ENCODE measurements around the gene SHOC2. TPM values are rescaled to one million over a fixed set of nuclear protein-coding genes. Genes with fewer than 3 reads are reported as not detected.

SHOC2 gene
- total RNA-seq, 3 donors from 2014 or later, result 68.5 to 90.7 (median 72.3) TPM

DNA sequence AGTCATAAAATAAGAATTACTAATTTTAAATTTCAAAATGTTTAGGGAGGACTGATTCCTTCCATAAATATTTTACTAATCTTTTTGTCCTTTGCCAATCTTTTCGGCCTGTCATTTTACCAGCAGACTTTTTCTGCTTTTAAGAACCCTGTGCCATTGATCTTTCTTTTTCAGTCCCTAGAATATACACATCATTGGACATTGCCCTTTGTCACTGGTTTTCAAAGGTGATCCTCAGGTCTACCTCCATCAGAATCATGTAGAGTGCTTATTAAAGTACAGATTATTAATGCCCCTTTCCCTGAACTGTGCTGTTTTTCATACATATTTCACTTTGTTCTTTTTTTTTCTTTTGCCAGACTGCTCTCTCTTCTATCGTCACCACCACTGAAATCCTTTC is 43.8 kb downstream of the SHOC2 start:
- Histone ChIP-seq H3K36me3 (ENCODE audit: low read depth) (no peaks in the 10 kb centered on the region), H3K4me3 (no peak overlapping the region), H3K4me1 (ENCODE audit: low read depth) (no peaks in the 10 kb centered on the region), H3K9me3 (no peaks in the 10 kb centered on the region)
- TF ChIP-seq, protein P1, sequence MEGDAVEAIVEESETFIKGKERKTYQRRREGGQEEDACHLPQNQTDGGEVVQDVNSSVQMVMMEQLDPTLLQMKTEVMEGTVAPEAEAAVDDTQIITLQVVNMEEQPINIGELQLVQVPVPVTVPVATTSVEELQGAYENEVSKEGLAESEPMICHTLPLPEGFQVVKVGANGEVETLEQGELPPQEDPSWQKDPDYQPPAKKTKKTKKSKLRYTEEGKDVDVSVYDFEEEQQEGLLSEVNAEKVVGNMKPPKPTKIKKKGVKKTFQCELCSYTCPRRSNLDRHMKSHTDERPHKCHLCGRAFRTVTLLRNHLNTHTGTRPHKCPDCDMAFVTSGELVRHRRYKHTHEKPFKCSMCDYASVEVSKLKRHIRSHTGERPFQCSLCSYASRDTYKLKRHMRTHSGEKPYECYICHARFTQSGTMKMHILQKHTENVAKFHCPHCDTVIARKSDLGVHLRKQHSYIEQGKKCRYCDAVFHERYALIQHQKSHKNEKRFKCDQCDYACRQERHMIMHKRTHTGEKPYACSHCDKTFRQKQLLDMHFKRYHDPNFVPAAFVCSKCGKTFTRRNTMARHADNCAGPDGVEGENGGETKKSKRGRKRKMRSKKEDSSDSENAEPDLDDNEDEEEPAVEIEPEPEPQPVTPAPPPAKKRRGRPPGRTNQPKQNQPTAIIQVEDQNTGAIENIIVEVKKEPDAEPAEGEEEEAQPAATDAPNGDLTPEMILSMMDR (IDR thresholded peaks at IDR 0.05), result no peak
- ATAC-seq (no peak), DNase-seq (no peak)
- intact Hi-C loops (cut with DNase I, micrococcal nuclease), result no loop called here

DNA sequence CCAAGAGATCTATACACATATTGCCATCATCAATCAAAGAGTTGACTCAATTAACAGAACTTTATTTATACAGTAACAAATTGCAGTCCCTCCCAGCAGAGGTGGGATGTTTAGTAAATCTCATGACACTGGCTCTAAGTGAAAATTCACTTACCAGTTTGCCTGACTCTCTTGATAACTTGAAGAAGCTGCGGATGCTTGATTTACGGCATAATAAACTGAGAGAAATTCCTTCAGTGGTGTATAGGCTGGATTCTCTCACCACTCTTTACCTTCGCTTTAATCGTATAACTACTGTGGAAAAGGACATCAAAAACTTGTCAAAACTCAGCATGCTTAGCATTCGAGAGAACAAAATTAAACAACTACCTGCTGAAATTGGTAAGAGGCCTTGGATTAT is 45.3 kb downstream of the SHOC2 start:
- H3K9me3 ChIP-seq, result no peaks in the 10 kb centered on the region
- DNase-seq, result no peak
- no peak overlapping the region for H3K4me3 ChIP-seq
- intact Hi-C loops (cut with DNase I, micrococcal nuclease), result no loop called here
- ATAC-seq, result no peak
- TF ChIP-seq, protein P1 (IDR thresholded peaks at IDR 0.05), result no peak
- H3K4me1 ChIP-seq (ENCODE audit: low read depth), result no peaks in the 10 kb centered on the region
- H3K36me3 ChIP-seq (ENCODE audit: low read depth), result no peaks in the 10 kb centered on the region

DNA sequence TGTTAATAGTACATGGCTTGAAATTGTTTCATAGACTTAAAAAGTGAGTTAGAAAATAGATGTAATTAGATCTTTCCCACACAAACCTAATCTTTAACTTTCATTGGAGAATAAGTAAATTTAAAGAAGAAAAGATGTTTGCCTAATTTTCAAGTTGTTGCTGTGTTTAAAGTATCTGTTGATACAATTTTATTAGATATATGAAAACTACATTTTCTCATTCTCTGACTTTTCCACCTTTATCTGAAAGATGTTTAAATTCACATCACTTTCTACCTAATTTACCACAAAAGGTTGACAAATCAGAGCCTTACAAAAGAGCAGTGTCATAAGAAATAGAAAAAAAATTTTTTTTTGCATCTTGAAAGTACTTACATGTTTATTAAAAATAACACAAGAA is 45.8 kb downstream of the SHOC2 start:
- Histone ChIP-seq H3K4me1 (ENCODE audit: low read depth) (no peaks in the 10 kb centered on the region), H3K4me3 (no peak overlapping the region), H3K36me3 (ENCODE audit: low read depth) (no peaks in the 10 kb centered on the region), H3K9me3 (no peaks in the 10 kb centered on the region)
- no peak for ATAC-seq
- DNase-seq, result no peak
- intact Hi-C loops (cut with DNase I, micrococcal nuclease), result no loop called here
- TF ChIP-seq, protein P1 (IDR thresholded peaks at IDR 0.05), result no peak

DNA sequence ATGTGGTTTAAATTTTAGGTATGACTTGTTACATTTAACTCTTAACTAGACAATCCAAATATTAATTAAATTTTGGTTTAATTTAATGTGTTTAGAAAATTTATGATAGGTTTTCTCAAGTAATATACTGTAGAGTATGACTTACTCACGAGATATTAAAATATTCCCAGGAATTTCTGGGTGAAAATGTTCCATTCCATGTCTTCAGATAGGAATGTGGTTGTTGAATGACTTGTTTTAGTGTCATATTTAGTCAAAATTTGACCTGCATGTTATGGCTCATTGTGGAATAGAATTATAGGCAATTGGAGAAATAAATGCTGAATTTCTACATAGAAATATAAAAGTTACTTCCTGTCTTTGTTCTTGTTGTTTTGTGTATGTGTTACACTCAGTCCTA is 46.7 kb downstream of the SHOC2 start:
- no peak overlapping the region for H3K4me3 ChIP-seq
- DNase-seq (no peak), ATAC-seq (no peak)
- intact Hi-C loops (cut with DNase I, micrococcal nuclease), result no loop called here
- TF ChIP-seq, protein P1 (IDR thresholded peaks at IDR 0.05), result no peak
- no peaks in the 10 kb centered on the region for H3K9me3 ChIP-seq
- H3K36me3 ChIP-seq (ENCODE audit: low read depth), result no peaks in the 10 kb centered on the region
- H3K4me1 ChIP-seq (ENCODE audit: low read depth), result no peaks in the 10 kb centered on the region

DNA sequence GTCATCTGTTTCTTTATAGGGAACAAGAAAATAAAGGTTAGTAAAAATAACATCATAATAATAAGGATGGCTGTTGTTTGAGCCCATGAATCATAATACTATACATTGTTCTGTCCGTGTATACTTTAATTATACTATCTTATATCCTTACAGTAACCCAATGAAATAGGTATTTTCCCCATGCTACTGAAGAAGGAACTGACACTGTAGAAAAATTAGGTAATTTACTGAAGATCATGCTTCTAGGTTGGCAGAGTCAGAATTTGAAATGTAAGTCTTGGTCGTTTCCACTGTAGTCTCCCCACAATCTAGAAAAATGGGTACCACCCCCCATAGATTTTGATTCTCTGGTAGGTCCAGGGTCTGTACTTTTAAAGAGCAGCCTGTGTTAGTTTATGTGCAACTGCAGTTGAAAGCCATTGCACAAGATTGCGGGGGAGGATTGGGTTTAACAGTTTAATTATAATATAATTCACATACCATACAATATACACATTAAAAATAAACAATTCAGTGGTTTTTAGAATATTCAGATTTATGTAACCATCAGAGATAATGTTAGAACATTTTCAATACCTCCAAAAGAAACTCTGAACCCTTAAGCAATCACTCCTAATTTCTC is 47.7 kb downstream of the SHOC2 start:
- no peak for ATAC-seq
- no peak overlapping the region for H3K4me3 ChIP-seq
- H3K4me1 ChIP-seq (ENCODE audit: low read depth), result no peaks in the 10 kb centered on the region
- intact Hi-C loops (cut with DNase I, micrococcal nuclease), result no loop called here
- H3K9me3 ChIP-seq, result no peaks in the 10 kb centered on the region
- no peaks in the 10 kb centered on the region for H3K36me3 ChIP-seq (ENCODE audit: low read depth)
- DNase-seq, result no peak
- TF ChIP-seq, protein P1 (IDR thresholded peaks at IDR 0.05), result no peak

DNA sequence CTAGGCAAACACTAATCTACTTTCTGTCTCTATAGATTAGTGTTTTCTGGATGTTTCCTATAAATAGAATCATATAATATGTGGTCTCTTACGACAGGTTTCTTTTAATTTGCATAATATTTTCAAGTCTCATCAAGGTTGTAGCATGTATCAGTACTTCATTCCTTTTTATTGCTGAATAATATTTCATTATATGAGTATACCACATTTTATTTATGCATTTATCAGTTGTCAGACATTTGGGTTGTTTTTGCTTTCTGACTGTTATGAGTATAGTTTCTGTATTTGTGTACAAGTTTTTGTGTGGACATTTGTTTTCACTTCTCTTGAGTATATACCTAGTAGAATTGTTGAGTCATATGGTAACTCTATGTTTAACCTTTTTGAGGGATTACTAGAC is 48.2 kb downstream of the SHOC2 start:
- Histone ChIP-seq H3K4me1 (ENCODE audit: low read depth) (no peaks in the 10 kb centered on the region), H3K4me3 (no peak overlapping the region), H3K9me3 (no peaks in the 10 kb centered on the region), H3K36me3 (ENCODE audit: low read depth) (no peaks in the 10 kb centered on the region)
- ATAC-seq (no peak), DNase-seq (no peak)
- intact Hi-C loops (cut with DNase I, micrococcal nuclease), result no loop called here
- TF ChIP-seq, protein P1 (IDR thresholded peaks at IDR 0.05), result no peak
